HCT116 (cell line): ENCODE results near the gene SHISA4. TPM values are rescaled to one million over a fixed set of nuclear protein-coding genes. Genes with fewer than 3 reads are reported as not detected.

Source experiments
- ATAC-seq: fragments of 200-7000 bp; cut with Tn5 transposase; 2 replicates; pipeline ENCODE4 v1.9.1; 2020; ENCODE audit warnings: mild to moderate bottlenecking, moderate library complexity
- BruUV-seq: library from RNA; stranded (reverse); fragments of 400-500 nt; replicated peaks from 2 replicates; lab custom pipeline; 2021; lab: Mats Ljungman, UMichigan
- CTCF ChIA-PET: fragments of 300-600 bp; sonication (Branson Sonifier 250); formaldehyde crosslinking; loops from one replicate; lab custom pipeline; 2021; ENCODE audit warnings: antibody characterized with exemption; lab: Charles Lee
- POLR2A ChIA-PET: fragments of 300-600, 350-600 bp; sonication (Branson Sonifier 250); formaldehyde crosslinking; loops from one replicate; lab custom pipeline; 2021; ENCODE audit warnings: antibody characterized with exemption; lab: Charles Lee
- RAD21 ChIA-PET, 2 experiments: fragments of 300-600 bp; sonication (Branson Sonifier 250); formaldehyde crosslinking; loops; one replicate each; lab custom pipeline; 2023; ENCODE audit warnings: low total read pairs in 2 of 2; ENCODE audit not compliant: uncharacterized antibody in 2 of 2, unreplicated experiment in 2 of 2, low non-redundant PET in 1 of 2; lab: Charles Lee
- DNase-seq: peaks from one replicate; pipeline ENCODE4 v3.0.0-alpha.2; 2010; ENCODE audit warnings: low read depth, low spot score
- H2AFZ ChIP-seq: fragments of 200-600 bp; shearing (Covaris generic), sonication (generic); 2 replicates; pipeline ENCODE4 v1.6.1; 2017; ENCODE audit warnings: low read depth, mixed run types, mixed read lengths, antibody characterized with exemption, low read length; ENCODE audit not compliant: poor library complexity, severe bottlenecking
- H3K27ac ChIP-seq: 2 replicates; pipeline ENCODE4 v1.5.1; 2012; ENCODE audit warnings: low read depth, low read length
- H3K27me3 ChIP-seq: fragments of 200-600 bp; sonication (generic); 2 replicates; pipeline ENCODE4 v1.6.1; 2016; ENCODE audit warnings: mixed run types, low read length, mixed read lengths; ENCODE audit not compliant: insufficient read depth
- H3K36me3 ChIP-seq, 2 experiments: fragments of 200-500 bp in 1 of 2; fragments of 200-600 bp in 1 of 2; sonication (Bioruptor generic) in 1 of 2; sonication (generic) in 1 of 2; 2 replicates each; pipeline versions ENCODE4 v1.5.1 to v1.6.1; 2014 to 2016; ENCODE audit warnings: low read length in 2 of 2, inconsistent platforms in 1 of 2, mixed read lengths in 1 of 2, mixed run types in 1 of 2; ENCODE audit not compliant: insufficient read depth in 2 of 2, control insufficient read depth in 1 of 2
- H3K4me1 ChIP-seq, 2 experiments: fragments of 200-600 bp in 1 of 2; sonication (generic) in 1 of 2; 2 replicates each; pipeline versions ENCODE4 v1.5.1 to v1.6.1; 2012 to 2017; ENCODE audit warnings: low read length in 2 of 2, inconsistent platforms in 1 of 2, mild to moderate bottlenecking in 1 of 2, mixed read lengths in 1 of 2, mixed run types in 1 of 2, moderate library complexity in 1 of 2; ENCODE audit not compliant: insufficient read depth in 2 of 2, control insufficient read depth in 1 of 2
- H3K4me2 ChIP-seq: fragments of 200-600 bp; sonication (generic); 2 replicates; pipeline ENCODE4 v1.6.1; 2017; ENCODE audit warnings: mixed run types, low read length, mixed read lengths
- H3K4me3 ChIP-seq, 2 experiments: fragments of 200-600 bp in 1 of 2; sonication (generic) in 1 of 2; replicated peaks in 1 of 2; 2 replicates each; pipeline ENCODE4 v1.5.1; 2011 to 2016; ENCODE audit warnings: low read length in 2 of 2, control low read depth in 1 of 2, low read depth in 1 of 2, mild to moderate bottlenecking in 1 of 2, mixed read lengths in 1 of 2, mixed run types in 1 of 2
- H3K79me2 ChIP-seq: fragments of 200-600 bp; sonication (generic); 2 replicates; pipeline ENCODE4 v1.6.1; 2017; ENCODE audit warnings: mild to moderate bottlenecking, mixed run types, low read length, moderate library complexity, mixed read lengths; ENCODE audit not compliant: insufficient read depth
- H3K9ac ChIP-seq: fragments of 200-600 bp; sonication (generic); 2 replicates; pipeline ENCODE4 v1.6.1; 2016; ENCODE audit warnings: low read length, mixed read lengths
- H3K9me2 ChIP-seq: fragments of 200-600 bp; sonication (generic), shearing (Covaris generic); 2 replicates; pipeline ENCODE4 v1.6.1; 2017; ENCODE audit warnings: mixed run types, mild to moderate bottlenecking, moderate library complexity; ENCODE audit not compliant: insufficient read depth
- H3K9me3 ChIP-seq, 2 experiments: fragments of 200-500 bp in 1 of 2; fragments of 200-600 bp in 1 of 2; sonication (Bioruptor generic) in 1 of 2; sonication (generic) in 1 of 2; 2 replicates each; pipeline ENCODE4 v1.6.1; 2014 to 2017; ENCODE audit warnings: low read length in 2 of 2, mixed read lengths in 2 of 2, inconsistent platforms in 1 of 2, low read depth in 1 of 2, mild to moderate bottlenecking in 1 of 2, mixed run types in 1 of 2, moderate library complexity in 1 of 2; ENCODE audit not compliant: control insufficient read depth in 1 of 2, insufficient read depth in 1 of 2
- H4K20me1 ChIP-seq: fragments of 200-600 bp; sonication (generic), shearing (Covaris generic); 2 replicates; pipeline ENCODE4 v1.6.1; 2017; ENCODE audit warnings: mixed run types, mild to moderate bottlenecking, moderate library complexity; ENCODE audit not compliant: insufficient read depth
- ATF3 ChIP-seq: IDR thresholded peaks from 2 replicates; pipeline ENCODE4 v1.6.1; 2012
- CBX3 ChIP-seq: IDR thresholded peaks from 2 replicates; pipeline ENCODE4 v1.6.1; 2012; ENCODE audit warnings: low read depth
- CEBPB ChIP-seq: IDR thresholded peaks from 2 replicates; pipeline ENCODE4 v1.6.1; 2012; ENCODE audit warnings: low read depth
- EGR1 ChIP-seq: IDR thresholded peaks from 2 replicates; pipeline ENCODE4 v1.6.1; 2012; ENCODE audit warnings: low read depth
- EZH2 ChIP-seq: fragments of 200-600 bp; sonication (generic); IDR thresholded peaks from 2 replicates; pipeline ENCODE4 v1.6.1; 2017; ENCODE audit warnings: antibody characterized with exemption, mixed run types
- EZH2phosphoT487 ChIP-seq: fragments of 200-600 bp; IDR thresholded peaks from 2 replicates; pipeline ENCODE4 v1.6.1; 2018; ENCODE audit warnings: antibody characterized with exemption, borderline replicate concordance
- FOSL1 ChIP-seq: IDR thresholded peaks from 2 replicates; pipeline ENCODE4 v1.6.1; 2012; ENCODE audit warnings: low read depth
- JUND ChIP-seq: IDR thresholded peaks from 2 replicates; pipeline ENCODE4 v1.6.1; 2012
- POLR2A ChIP-seq: IDR thresholded peaks from 2 replicates; pipeline ENCODE4 v1.7.0; 2011; ENCODE audit warnings: borderline replicate concordance; ENCODE audit not compliant: insufficient read depth, insufficient read length; ENCODE audit errors: extremely low read depth
- RAD21 ChIP-seq: IDR thresholded peaks from 2 replicates; pipeline ENCODE4 v1.6.1; 2012; ENCODE audit warnings: low read depth, mild to moderate bottlenecking
- SIN3A ChIP-seq: IDR thresholded peaks from 2 replicates; pipeline ENCODE4 v1.6.1; 2012; ENCODE audit warnings: low read depth
- SP1 ChIP-seq: IDR thresholded peaks from 2 replicates; pipeline ENCODE4 v1.6.1; 2012; ENCODE audit warnings: low read depth
- SRF ChIP-seq: IDR thresholded peaks from 2 replicates; pipeline ENCODE4 v1.6.1; 2012; ENCODE audit warnings: low read depth
- TCF7L2 ChIP-seq: IDR thresholded peaks from 2 replicates; pipeline ENCODE4 v1.7.0; 2011; ENCODE audit warnings: borderline replicate concordance, inconsistent platforms; ENCODE audit not compliant: insufficient read depth, insufficient read length; ENCODE audit errors: extremely low read depth
- YY1 ChIP-seq: IDR thresholded peaks from 2 replicates; pipeline ENCODE4 v1.6.1; 2011; ENCODE audit warnings: low read length, low read depth, moderate library complexity, mild to moderate bottlenecking; ENCODE audit not compliant: insufficient replicate concordance; ENCODE audit errors: extremely low read depth
- ZBTB33 ChIP-seq: IDR thresholded peaks from 2 replicates; pipeline ENCODE4 v1.6.1; 2011; ENCODE audit warnings: mild to moderate bottlenecking, low read length, moderate library complexity; ENCODE audit not compliant: insufficient replicate concordance; ENCODE audit errors: extremely low read depth
- ZFX ChIP-seq: fragments of 450-650 bp; IDR thresholded peaks from 2 replicates; pipeline ENCODE4 v1.6.1; 2017
- ZNF274 ChIP-seq: fragments of 200-500 bp; sonication (Bioruptor generic); IDR thresholded peaks from 2 replicates; pipeline ENCODE4 v1.6.1; 2014; ENCODE audit warnings: mild to moderate bottlenecking, low read depth, low read length, inconsistent platforms
- intact Hi-C: fragments of 100-400 bp; cut with micrococcal nuclease; formaldehyde crosslinking; loops from 2 replicates; pipeline ENCODE4 v1.10.0; 2022
- total RNA-seq: library from RNA; stranded (reverse); gene quantifications from one replicate; pipeline ENCODE4 v1.2.1, GENCODE V29; 2021; ENCODE audit not compliant: unreplicated experiment

SHISA4 gene
- total RNA-seq, 1 experiment from 2014 or later, result 15.2 TPM

- TF ChIP-seq FOSL1 (no peak), EGR1 (no peak), SIN3A (no peak)
These were observed 6.0 kb upstream of the SHISA4 start (continued) for GRCh38 chr1:201882665-201883132.

- intact Hi-C loops, result no loop called here
- ATAC-seq, result peak; percentile 24
- Histone ChIP-seq H3K4me3 (peak overlapping the region in 1 of 2 experiments; percentile 23; a peak in 2 of 4 replicates), H4K20me1 (no peaks in the 10 kb centered on the region), H3K4me2 (peak overlapping the region; percentile 71), H3K27me3 (no peaks in the 10 kb centered on the region), H3K9me3 (no peaks in the 10 kb centered on the region), H3K79me2 (no peaks in the 10 kb centered on the region), H2AFZ (no peak overlapping the region), H3K27ac (peak overlapping the region; percentile 64), H3K9ac (peak overlapping the region; percentile 54), H3K36me3 (no peaks in the 10 kb centered on the region), H3K9me2 (no peaks in the 10 kb centered on the region), H3K4me1 (peaks cover 43 to 61% of the 10 kb centered on the region in 2 experiments)
- POLR2A ChIA-PET, result interaction anchor here (0.9 to 2.0 kb wide), 7 partner anchors 9 to 169 kb away, joined by 3 to 9 read pairs (median 3); partner anchors contain the start of gene ELF3
- TF ChIP-seq CEBPB (no peak), EGR1 (no peak), FOSL1 (no peak), JUND (no peak), ZFX (no peak), SIN3A (no peak), ATF3 (no peak), EZH2phosphoT487 (no peak), YY1 (no peak), CBX3 (no peak), TCF7L2 (no peak), POLR2A (no peak), SP1 (no peak), SRF (no peak), RAD21 (no peak), ZNF274 (no peak), ZBTB33 (no peak), EZH2 (no peak)
- RAD21 ChIA-PET, result interaction anchor here in 1 of 2 experiments (0.9 kb wide), 1 partner anchor 90 kb away, joined by 5 read pairs; no protein-coding TSS in a partner anchor
- BruUV-seq, result no TSS peak
- no peak for DNase-seq
- CTCF ChIA-PET, result interaction anchor here (0.8 to 4.2 kb wide), 6 partner anchors 9 to 322 kb away, joined by 3 to 27 read pairs (median 4); partner anchors contain the start of gene IPO9
These were observed 5.4 kb upstream of the SHISA4 start for GRCh38 chr1:201883266-201883665.
